NCI-H460 (cell line): ENCODE data around the gene SDC3. TPM values are rescaled to one million over a fixed set of nuclear protein-coding genes. Genes with fewer than 3 reads are reported as not detected.

Experiments used
- DNase-seq: peaks from one replicate; pipeline ENCODE4 v3.0.0-alpha.2; 2016; ENCODE audit warnings: low read depth; ENCODE audit errors: extremely low read depth
- total RNA-seq: library from RNA; depleted of rRNA; stranded (reverse); fragments of >200 nt; shearing (Covaris generic); gene quantifications from 2 replicates; pipeline ENCODE4 v1.2.3, GENCODE V29; 2014

Gene SDC3
- total RNA-seq, 1 experiment from 2014 or later, result 9.7 TPM

GRCh38 chr1:30905916-30906620 lies 2.5 kb downstream of the SDC3 start:
- no peak for DNase-seq

GRCh38 chr1:30905403-30905802 lies 3.2 kb downstream of the SDC3 start:
- no peak for DNase-seq

GRCh38 chr1:30904962-30905335 lies 3.6 kb downstream of the SDC3 start:
- no peak for DNase-seq

GRCh38 chr1:30904191-30904961 lies 4.2 kb downstream of the SDC3 start:
- no peak for DNase-seq

DNA sequence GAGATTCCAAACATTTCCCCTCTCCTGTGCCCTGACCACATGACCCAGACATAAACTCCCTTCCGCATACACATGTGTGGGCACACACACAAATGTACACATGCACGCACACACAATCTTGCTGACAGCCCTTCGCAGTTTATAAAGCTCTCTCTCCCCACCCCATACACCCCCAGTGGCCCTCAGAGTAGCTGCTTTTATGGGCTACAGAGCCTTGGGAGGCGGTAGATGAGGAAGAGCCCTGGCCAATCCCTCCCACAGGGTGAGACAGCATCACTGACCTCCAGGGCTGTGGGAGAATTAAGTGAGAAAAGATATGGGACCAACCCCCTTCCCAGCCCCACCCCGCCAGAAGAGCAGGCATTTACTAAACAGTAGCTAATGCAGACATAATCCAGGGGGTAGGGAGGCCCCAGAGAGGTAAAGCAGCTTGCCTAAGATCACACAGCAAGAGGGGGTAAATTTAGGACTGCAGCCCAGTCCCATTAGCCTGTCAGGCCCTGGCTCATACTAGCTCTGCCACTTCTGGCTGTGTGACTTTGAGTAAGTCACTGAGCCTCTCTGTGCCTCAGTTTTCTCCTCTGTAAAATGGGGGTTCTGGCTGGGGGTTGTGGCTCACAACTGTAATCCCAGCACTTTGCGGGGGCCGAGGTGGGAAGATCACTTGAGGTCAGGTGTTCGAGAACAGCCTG lies 5.1 kb downstream of the SDC3 start:
- DNase-seq, result no peak

DNA sequence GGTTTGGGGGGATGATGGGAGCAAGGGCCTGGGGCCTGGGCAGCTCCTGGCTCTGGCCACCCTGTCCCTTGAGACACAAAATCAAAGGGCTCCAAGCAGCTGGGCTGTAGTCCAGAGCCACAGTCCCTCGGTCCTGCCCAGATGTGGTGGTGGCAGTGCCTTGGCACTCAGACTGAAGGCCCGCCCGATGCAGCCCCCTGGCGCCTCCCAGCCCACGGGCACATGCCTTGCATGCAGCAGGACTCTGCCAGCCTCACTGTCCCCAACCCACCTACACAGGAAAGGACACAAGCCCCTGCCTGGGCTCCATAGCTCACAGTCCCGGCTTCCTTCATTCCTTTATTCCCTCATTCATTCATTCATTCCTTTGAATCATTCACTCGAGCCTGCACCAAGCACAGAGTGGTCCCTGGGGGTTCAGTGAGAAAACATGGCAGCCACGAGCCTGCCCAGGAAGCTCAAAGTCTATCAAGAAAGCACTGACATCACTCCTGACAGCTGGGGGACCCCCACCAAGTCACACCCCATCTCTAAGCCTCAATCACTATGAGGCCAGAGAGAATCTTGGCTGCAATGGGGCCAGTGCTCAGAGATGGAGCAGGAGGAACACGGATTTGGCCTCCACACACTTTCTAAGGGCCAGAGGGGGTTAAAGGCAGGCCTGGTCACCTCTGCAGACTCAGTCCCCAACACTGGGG lies 5.8 kb downstream of the SDC3 start:
- DNase-seq, result no peak

- no peak for DNase-seq
Observed at GRCh38 chr1:30901798-30902581, 6.6 kb downstream of the SDC3 start.

- no peak for DNase-seq
Observed at GRCh38 chr1:30900931-30901560, 7.5 kb downstream of the SDC3 start.

DNA sequence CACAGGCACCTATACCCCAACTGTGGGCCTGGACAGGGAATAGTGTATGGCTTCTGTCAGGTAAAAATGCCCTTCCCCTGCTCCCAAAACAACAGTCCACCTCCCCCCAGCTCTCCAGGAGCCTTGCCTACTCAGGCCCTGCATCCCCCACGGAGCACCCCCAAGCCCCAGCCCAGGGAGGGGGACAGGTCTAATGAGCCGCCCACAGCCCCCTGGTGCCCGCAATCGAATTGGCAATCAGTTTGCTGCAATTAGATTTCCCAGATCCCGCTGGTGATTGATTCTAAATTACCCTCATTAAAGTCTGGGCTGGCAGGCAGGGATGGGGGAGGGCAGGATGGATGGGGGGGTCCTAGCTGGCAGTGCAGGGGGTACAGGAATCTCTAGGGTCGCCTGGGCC lies 8.1 kb downstream of the SDC3 start:
- no peak for DNase-seq

- DNase-seq, result no peak
Observed at GRCh38 chr1:30899577-30900389, 8.8 kb downstream of the SDC3 start.

DNA sequence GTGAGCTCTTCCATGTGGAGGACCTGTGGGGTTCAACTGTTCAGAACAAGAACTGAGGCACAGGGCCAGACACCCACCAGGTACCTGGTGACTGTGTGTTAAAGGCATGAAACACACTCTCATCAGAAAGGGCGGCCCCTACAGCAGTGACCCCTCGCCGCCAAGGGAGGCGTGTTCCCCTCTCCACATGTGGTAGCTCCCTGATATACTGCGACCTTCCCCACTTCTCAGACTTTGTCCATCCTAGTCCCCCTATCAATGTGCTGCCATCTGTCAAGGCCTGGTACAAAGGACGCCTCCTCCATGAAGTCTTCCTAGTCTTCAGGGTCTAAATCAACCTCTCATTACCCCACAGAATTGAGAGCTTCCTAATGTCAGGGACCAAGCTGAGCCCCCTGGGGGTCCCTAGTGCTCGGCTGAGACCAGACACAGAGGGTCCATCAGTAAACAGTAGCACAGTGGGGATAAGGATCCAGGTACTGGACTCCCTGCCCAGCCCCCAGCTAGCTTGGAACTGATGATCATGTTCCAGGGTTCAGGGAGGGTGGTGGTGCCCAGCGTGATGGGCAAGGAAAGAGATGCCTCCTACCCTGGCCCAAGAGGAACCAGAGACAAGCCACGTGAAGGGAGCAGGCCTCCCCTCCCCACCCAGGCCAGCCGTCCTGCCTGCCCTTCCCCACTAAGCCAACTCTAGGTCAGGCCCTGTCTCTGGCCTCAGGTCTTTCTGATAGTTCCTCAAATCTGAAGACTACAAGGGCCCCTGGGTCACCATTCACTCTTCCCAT lies 10.3 kb downstream of the SDC3 start:
- DNase-seq, result no peak

- no peak for DNase-seq
Observed at GRCh38 chr1:30896905-30897304, 11.7 kb downstream of the SDC3 start.

GRCh38 chr1:30895944-30896660 lies 12.5 kb downstream of the SDC3 start:
- DNase-seq, result no peak

DNA sequence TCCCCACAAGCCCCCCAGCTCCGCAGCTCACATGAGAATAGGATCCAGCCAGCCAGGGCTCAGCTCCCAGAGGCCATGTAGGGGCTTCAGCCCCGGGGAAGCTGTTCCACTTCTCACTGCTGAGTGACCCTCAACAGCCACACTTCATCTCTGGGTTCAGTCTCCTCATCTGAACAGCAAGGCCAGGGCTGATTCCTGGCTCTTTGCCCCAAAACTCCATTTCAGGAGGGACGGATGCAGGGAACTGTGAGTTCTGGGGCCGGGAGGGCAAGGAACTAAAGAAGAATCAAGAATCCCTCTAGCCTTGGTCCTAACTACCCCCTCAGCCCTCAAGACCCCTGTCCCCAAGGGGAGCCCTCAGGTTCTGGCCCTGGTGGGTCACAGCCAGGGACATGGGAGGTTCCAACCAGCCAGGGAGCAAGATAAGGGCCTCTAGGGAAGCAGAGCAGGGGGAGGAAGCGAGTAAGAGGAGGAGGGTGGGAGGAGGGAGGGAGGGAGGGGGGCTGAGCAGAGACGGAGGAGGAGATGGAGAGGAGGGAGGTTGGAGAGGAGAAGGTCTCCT lies 13.1 kb downstream of the SDC3 start:
- no peak for DNase-seq

DNA sequence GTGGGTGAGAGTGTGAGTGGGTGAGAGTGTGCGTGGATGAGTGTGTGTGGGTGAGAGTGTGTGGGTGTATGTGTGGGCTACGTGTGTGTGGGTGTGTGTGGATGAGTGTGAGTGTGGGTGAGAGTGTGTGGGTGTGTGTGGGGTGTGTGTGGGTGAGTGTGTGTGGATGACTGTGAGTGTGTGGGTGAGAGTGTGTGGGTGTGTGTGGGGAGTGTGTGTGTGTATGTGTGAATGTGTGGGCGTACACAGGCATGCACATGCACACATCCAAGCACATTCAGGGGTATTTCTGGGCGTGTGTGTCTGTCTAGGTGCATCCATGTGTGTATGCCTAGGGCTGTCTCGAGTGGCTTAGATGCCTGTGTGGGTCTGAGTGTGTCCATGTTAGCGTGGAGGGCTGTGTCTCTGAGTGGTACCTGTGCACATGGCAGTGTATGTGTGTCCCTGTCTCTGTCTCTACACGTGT lies 14.0 kb downstream of the SDC3 start:
- DNase-seq, result no peak

DNA sequence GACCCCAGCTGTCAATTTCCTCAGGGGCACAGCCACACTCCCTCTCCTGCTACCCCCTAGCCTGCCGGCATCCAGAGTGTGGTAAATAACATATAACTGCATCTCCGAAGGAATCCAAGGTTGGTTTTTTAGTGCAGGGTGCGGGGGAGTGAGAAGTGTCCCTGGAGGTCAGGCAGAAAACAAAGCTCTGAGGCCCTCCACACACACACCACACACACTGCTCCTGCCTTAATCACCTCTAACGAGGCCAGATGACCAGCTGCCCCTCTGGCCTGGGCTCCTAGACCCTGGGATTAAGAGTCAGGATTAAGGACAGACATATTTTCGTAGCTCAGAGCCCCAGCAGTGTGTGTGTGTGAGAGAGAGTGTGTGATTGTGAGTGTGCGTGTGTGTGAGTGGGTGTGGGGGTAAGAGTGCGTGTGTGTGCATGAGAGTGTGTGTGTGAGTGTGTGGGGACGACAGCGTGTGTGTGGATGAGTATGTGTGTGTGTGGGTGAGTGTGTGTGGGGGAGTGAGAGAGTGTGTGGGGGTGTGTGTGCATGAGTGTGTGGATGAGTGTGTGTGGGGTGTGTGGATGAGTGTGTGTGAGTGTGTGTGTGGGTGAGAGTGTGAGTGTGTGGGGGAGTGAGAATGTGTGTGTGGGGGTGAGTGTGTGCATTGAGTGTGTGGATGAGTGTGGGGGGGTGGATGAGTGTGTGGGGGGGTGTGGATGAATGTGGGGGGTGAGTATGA lies 14.6 kb downstream of the SDC3 start:
- DNase-seq, result no peak
